ENCODE data around the gene LSP1.

LSP1 gene

GRCh38 chr11:1838077-1838425, 14.8 kb upstream of the LSP1 start:
- DNase-seq: no peak

GRCh38 chr11:1838426-1839144, 14.3 kb upstream of the LSP1 start, which contains the start of gene TNNI2:
TNNI2 (plus strand) TSS chr11:1838981; CDS start chr11:1839697, 716 bp downstream.
- DNase-seq: no peak

- DNase-seq: no peak
Measured at GRCh38 chr11:1839204-1839923, 13.5 kb upstream of the LSP1 start.

GRCh38 chr11:1839924-1840779, 12.7 kb upstream of the LSP1 start:
- DNase-seq: no peak

GRCh38 chr11:1840780-1841480, 12.0 kb upstream of the LSP1 start:
- no peak for DNase-seq

GRCh38 chr11:1841511-1842148, 11.3 kb upstream of the LSP1 start:
- DNase-seq: no peak

GRCh38 chr11:1842149-1843097, 10.5 kb upstream of the LSP1 start:
- DNase-seq: no peak

GRCh38 chr11:1843098-1843473, 9.8 kb upstream of the LSP1 start:
- DNase-seq: no peak

- DNase-seq: no peak
Measured at GRCh38 chr11:1843796-1844195, 9.1 kb upstream of the LSP1 start.

GRCh38 chr11:1844221-1845094, 8.4 kb upstream of the LSP1 start:
- DNase-seq: peak; percentile 55 to 59

- DNase-seq: no peak
Measured at GRCh38 chr11:1845095-1845429, 7.8 kb upstream of the LSP1 start.

- DNase-seq: no peak
Measured at GRCh38 chr11:1845561-1846452, 7.1 kb upstream of the LSP1 start.

- no peak for DNase-seq
Measured at GRCh38 chr11:1846453-1846932, 6.4 kb upstream of the LSP1 start.

- DNase-seq: no peak
Measured at GRCh38 chr11:1847006-1847735, 5.7 kb upstream of the LSP1 start.

- DNase-seq: no peak
Measured at GRCh38 chr11:1847926-1848639, 4.8 kb upstream of the LSP1 start.

GRCh38 chr11:1848640-1849430, 4.0 kb upstream of the LSP1 start:
- DNase-seq: no peak

Measured in stimulated activated CD4-positive, alpha-beta T cell treated with anti-CD3 and anti-CD28 coated beads, Interleukin-2, amount 100 ng/mL, for 24 hours (primary cell).